Central memory CD4-positive, alpha-beta T cell (primary cell): ENCODE measurements around the gene NOP53.
"Not testable (repeated sequence)": the region's sequence is repeated elsewhere in the genome, so short reads cannot be mapped to it uniquely, and the experiment has no call there.

Experiments
- DNase-seq: peaks from one replicate; pipeline ENCODE4 v3.0.0; 2022

The NOP53 gene

DNA sequence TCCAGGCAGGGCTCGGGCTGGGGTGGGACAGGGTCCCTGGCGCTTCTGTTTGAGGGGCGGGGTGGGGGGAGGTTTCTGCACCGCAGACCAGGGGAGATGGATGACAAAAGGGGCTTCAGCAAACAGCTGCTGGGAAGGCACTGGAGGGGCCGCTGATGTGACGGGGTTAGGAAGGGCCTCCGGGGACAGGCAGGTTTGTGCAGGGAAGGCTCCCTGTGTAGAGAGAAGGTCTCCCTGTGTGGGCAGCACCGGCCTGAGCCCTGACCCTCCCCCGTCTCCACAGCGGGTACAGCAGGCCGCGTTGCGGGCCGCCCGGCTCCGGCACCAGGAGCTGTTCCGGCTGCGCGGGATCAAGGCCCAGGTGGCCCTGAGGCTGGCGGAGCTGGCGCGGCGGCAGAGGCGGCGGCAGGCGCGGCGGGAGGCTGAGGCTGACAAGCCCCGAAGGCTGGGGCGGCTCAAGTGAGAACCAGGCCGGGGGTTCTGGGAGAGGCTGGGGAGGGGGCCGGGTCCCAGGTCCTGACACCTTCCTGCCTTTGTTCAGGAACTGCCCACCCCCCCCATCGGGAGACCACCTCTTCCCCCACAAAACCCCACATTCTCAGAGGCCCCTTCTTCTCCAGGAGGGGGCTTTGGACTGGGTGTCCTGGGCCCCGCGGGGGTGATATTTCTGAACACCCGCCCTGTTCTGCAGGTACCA is 9.9 kb downstream of the NOP53 start:
- no peak for DNase-seq

DNA sequence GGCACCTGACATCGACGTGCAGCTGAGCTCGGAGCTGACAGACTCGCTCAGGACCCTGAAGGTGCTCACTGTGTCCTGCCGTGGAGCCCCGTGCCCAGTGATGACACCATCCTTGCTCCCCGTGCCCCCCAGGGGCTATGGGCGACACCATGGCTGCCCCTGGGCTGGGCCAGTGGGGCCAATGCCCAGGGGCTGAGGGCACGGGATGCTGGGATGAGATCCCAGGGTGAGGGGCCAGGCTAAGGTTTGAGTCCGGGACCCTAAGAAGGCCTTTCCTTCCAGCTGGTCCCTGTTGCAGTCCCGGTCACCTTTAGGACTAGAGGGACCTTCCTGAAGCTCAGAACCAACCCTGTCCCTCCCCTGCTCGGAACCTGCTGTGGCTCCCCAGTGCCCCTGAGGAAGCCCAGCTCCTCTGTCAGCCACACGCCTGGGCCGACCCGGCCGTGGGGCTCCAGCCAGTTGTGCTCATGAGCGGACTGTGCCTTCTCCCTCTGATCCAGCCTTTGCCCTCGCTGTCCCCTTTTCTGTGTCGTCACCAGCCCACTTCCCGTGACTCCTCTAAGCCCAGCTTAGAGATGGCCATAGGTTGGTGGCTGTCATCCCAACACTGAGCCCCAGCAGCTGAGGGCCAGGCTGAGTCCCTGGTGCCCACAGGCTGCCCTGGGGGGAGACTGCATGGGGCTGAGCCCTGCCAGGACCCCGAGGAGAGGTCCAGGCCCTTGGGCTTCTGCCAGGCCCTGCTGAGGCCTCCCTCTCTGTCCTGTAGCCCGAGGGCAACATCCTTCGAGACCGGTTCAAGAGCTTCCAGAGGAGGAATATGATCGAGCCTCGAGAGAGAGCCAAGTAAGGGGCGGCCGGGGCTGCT is 10.6 kb downstream of the NOP53 start:
- DNase-seq, result no peak

DNA sequence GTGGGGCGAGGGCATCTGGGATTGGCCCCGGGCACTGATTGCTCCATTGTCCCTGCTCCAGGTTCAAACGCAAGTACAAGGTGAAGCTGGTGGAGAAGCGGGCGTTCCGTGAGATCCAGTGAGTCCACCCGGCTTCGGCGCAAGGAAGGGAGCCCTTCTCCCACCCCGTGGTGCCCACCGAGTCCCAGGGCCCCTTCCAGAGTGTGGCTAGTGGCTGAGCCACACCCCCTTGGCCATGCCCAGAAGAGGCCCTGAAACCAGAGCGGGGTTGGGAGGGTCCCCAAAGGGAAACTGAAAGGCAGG is 11.2 kb downstream of the NOP53 start:
- no peak for DNase-seq

DNA sequence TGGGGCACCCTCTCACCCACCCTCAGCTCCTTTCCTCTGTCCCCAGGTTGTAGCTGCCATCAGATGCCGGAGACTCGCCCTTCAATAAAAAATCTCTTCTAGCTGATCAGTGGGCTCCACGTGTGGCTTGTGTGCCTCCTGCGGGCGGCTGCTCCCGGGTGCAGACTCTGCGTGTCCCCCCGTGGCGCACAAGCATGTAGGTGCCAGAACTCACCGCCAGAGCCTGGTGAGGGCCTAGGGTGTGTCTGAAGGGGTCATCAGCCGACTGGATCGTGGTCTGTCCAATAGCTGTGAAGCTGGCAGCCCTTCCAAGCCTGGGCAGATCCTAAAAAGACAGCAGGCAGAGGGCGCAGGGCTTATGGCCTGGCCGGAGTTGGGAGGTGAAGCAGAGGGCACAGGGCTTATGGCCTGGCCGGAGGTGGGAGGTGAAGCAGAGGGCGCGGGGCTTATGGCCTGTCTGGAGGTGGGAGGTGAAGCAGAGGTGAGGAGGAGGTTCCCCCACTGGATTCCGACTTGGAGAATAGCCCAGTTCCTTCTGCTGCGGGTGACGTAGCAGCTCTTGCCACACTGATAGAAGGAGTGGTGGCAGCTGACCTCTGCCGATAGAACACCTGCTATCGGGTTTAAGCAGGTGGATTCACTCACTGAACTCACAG is 11.7 kb downstream of the NOP53 start:
- no peak for DNase-seq

DNA sequence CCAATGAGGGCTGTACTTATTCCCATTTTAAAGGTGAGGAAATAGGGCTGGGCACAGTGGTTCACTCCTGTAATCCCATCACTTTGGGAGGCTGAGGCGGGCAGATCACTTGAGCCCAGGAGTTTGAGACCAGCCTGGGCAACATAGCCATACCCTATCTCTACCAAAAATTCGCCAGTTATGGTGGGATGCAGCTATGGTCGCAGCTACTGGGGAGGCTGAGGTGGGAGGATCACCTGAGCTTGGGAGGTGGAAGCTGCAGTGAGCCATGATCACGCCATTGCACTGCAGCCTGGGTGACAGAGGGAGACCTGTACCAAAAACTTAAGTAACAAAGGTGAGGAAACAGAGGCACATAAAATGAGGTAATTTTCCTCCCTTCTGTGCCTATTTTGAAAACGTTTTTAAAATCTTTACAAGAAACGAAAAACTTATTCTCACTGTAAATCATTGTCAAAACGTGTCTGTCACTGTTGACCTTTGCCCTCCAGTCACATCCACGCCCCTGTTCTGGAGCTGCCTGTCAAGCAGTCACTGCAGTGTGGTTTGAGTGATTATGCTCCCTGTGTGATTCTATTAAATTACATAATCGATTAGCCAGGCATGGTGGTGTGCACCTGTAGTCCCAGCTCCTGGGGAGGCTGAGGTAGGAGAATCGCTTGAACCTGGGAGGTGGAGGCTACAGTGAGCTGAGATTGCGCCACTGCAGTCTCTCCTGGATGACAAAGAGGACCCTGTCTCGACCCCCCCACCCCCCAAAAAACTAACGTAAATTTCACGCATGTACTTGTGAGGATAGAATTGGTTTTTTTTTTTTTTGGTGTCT is 12.5 kb downstream of the NOP53 start:
- no peak for DNase-seq

DNA sequence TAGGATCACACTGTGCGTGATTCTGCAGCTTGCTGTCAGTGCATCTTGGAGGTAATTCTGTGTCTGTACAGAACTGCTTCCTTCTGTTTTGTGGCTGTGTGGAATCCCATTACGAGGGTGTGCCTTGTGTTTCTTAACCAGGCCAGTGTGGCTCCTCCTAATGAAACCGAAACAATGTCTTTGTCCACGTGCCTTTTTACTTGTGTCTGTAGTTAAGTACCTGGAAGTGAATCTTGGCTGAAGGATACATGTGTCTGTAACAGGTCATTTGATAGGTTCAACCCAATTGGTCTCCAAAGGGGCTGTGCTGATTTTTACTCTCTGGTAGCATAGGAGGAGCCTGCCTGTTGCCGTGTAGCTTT is 13.1 kb downstream of the NOP53 start:
- no peak for DNase-seq

DNA sequence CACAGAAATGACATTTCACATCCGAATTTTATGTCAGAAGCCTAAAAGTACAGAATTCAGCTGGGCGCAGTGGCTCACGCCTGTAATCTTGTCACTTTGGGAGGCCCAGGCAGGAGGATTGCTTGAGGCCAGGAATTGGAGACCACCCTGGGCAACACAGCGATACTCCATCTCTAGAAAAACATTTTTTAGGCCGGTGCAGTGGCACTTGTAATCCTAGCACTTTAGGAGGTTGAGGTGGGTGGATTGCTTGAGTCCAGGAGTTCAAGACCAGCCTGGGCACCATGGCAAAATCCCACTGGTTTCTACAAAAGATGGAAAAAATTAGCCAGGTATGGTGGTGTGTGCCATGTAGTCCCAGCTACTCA is 15.3 kb downstream of the NOP53 start:
- DNase-seq, result no peak

DNA sequence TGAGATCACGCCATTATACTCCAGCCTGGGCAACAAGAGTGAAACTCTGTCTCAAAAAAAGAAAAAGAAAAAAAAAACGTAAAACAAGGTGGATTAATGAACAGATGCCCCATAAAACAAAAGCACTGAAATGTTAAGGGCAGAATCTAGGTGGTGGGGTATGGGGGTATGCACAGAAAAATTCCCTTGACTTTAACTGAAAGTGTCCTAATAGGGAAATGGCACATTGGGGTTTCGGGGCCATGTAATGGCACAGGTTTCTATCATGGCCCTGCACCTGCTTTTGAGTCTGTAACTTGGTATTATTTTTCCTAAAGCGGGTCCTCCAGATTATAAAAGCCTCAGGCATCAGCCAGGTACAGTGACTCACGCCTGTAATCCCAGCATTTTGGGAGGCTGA is 16.2 kb downstream of the NOP53 start:
- DNase-seq, result no peak

DNA sequence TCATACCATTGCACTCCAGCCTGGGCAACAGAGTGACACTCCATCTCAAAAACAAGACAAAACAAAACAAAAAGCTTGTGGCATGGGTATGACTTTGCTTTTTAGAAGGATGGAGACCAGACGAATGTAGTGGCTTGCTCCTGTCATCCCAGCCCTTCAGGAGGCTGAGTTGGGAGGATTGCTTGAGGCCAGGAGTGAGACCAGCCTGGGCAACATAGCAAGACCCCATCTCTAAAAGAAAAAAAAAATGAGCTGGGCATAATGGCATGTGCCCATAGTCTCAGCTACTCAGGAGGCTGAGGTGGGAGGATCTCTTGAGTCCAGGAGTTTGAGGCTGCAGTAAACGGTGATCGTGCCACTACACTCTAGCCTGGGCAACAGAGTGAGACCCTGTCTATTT is 16.8 kb downstream of the NOP53 start:
- no peak for DNase-seq

DNA sequence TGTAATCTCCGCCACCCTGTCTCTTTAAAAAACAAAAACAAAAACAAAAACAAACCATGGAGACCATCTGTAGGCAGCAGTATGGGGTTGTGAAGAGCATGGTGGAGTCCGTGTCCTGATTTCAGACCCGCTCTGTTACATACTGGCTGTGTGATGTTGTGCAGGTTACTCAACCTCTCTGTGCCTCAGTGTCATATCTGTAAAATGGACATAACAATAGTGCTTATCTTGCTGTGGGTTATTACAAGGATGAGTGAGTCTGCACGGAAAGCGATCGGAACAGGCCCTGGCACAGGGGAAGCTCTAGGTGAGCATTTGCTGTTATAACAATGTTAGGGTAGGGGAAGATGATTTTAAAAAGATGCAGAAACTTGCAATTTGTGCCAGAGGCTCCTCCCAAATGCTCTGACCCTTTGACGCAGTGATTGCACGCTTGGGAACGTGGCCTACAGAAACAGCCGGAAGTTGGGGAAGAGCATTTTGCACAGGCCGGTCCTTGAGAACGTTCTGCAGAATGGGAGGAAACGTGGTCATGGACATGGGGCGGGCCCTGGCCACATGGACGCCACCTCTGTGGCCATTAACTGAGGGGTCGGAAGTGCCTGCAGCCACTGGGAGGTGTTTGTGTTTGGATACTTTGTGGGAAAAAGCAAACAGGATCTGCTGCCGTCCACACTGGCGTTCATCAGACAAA is 17.4 kb downstream of the NOP53 start:
- no peak for DNase-seq

DNA sequence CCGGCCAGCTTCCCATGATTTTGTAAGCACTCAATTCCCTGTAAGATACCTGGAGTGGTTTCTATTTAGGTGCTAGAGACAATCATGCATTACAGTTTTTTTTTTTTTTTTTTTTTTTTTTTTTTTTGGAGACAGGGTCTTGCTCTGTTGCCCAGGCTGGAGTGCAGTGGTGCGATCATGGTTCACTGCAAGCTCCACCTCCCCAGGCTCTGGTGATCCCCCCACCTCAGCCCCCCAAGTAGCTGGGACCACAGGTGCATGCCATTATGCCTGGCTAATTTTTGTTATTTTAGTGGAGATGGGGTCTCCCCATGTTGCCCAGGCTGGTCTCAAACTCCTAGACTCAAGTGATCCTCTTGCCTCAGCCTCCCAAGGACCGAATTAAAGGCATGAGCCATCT is 19.4 kb downstream of the NOP53 start:
- not testable (repeated sequence) for DNase-seq

DNA sequence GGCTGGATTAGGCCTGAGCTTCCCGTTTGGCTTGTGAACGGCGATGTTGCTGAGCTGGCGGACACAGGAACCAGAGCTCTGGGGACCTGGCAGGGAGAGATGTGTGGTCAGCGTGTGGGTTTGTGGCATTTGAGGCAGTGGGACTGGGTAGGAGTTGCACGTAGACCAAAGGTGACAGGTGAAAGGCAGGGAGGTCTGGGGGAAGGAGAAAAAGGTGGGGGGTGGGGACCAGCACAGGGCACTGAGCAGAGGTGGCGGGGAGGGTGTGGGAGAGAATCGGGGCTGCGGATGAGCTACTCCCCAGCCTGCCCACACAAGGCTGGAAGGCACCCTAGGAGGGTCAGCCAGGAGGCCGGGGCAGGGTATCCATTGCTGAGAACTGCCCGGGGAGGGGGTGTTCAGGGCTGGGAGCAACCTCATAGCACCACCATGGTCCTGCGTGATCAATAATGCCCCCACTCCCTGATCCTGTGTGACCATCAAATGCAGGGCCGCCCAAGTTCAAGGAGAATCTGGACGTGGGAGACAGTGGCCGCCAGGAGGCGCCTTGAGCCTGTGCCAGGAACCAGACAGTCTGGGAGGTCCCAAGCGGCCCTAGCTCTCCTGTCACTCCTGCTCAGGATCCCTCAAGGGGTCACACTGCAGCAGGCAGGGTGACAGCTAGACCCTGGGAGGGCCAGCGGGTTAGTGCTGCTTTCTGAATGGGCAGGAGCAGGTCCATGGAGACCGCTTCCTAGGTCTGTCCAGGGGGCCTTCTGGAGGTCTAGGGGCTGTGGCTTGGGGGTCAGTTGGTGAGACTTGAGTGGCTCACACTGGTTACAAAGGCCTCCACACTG is 20.4 kb downstream of the NOP53 start:
- DNase-seq, result peak; percentile 20

DNA sequence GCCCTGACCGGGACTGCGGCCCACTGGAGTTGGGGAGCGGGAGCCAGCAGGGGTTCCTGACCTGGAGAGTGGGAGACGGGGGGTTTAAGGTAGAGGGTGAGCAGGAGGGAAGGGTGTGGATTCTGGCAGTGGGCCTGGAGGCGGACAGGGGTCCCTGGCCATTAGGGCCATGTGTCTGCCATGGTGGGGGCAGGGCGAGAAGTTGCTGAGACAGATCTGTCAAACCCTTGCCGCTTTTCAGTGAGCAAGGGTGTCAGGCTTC is 20.9 kb downstream of the NOP53 start:
- no peak for DNase-seq

DNA sequence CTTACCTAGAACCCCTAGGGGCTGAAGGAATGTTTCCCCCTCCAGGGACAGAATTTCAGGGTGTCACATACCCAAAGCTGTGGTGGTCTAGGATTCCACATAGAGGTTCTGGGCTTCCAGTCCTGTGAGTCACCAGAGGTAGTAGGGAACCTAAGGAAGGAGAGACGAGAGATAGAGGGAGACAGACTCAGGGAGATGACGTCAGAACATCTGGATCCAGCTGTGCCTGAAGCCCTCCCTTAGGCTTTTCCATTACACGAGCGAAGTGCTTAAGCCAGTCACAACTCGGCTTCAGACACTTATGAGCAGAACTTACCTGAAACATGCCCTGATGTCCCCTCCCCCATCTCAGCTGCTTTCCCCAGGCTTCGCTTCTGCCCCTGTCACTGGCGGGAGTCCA is 21.3 kb downstream of the NOP53 start:
- DNase-seq, result no peak

DNA sequence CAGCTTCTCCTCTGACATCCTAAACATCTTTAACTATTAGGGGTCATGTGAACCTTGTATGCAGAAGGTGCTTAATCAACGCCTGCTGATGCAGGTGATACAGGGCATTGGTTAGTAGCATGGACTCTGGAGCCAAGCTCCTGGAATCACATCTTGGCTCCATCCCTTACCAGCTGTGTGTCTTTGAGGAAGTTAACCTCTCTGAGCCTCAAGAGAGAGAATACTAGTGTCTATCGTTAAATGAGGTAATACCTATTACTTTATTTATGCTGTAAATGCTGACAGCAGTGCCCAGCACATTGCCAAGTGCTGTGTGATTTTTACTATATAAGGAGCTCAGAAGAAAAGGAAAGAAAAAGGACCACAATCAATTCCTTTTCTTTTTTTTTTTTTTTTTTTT is 22.0 kb downstream of the NOP53 start:
- DNase-seq, result no peak

DNA sequence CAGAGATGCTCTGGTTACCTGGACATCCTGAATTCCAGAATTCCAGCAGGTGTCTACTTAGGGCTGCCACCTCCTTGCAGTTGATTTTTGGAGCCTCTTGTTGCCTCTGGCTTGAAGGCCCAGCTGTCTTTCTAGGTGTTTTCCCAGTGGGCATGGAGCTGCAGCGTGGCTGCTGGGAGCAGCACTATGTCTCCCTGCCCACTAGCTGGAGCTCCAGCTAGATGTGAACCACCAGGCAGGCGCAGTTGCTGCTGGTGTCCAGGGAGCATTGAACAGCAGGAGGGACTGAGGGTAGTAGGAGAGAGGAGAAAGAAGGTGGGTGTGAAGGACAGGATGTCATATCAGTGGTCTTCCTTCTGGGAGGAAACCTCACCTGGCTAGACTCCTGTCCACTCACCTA is 23.3 kb downstream of the NOP53 start:
- DNase-seq, result no peak

DNA sequence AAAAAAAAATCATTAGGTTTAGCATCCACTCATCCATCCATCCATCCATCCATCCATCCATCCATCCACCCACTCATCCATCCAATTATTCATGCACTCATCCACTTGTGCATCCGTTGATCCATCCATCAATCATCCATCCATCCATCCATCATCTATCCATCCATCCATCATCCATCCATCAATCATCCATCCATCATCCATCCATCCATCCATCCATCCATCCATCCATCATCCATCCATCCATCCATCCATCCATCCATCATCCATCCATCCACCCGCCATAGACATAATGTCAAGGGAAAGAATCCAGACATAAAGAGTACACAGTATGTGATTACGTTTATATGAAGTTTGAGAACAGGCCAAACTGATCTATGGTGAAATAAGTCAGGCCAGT is 24.2 kb downstream of the NOP53 start:
- DNase-seq, result no peak

DNA sequence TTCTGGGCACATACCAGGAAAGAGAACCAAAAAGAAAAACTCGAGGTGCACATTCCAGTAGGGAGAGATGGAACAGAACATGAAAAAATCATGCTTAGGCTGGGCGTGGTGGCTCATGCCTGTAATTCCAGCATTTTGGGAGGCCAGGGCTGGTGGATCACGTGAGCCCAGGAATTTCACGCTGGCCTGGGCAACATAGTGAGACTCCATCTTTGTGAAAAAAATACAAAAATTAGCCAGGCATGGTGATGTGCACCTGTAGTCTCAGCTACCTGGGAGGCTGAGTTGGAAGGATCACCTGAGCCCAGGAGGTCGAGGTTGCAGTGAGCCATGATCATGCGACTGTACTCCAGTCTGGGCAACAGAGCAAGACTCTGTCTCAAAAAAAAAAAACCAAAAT is 25.9 kb downstream of the NOP53 start:
- DNase-seq, result not testable (repeated sequence)

DNA sequence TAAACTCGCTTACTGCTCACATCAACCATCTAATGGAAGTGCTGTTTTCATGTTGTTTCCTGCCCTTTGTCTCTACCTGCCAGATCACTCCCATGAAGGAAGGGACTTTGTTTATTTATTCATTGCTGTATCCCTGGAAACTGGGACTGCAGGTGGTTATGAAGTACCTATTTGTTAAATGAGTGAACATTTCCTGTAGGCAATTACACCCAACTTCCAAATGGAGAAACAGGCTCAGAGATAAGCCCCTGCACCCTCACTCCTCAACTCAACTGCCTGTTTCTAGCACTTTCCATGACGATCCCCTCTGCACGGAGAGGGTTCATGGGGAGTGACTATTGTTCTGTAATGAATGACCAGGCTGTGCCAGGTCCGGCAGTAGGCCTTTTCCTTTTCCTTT is 31.2 kb downstream of the NOP53 start:
- no peak for DNase-seq

DNA sequence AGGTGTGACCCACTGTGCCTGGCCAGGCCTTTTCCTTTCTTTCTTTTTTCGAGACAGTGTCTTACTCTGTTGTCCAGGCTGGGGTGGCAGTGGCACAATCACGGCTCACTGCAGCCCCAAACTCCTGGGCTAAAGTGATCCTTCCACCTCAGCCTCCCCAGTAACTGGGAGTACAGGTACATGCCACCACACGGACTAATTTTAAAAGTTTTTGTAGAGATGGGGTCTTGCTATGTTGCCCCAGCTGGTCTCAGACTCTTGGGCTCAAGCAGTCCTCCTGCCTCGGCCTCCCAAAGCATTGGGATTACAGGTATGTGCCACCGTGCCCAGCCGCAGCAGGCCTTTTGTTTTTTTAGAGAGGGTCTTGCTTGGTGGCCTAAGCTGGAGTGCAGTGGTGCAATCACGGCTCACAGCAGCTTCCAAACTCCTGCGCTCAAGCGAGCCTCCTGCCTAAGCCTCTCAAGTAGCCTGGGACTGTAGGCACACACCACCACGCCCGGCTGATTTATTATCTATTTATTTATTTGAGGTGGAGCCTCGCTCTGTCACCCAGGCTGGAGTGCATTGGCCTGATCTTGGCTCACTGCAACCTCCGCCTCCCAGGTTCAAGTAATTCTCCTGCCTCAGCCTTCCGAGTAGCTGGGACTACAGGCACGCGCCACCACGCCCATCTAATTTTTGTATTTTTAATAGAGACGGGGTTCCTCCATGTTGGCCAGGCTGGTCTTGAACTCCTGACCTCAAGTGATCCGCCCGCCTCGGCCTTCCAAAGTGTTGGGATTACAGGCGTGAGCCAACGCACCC is 32.1 kb downstream of the NOP53 start:
- not testable (repeated sequence) for DNase-seq
